ENCODE results near the gene ATP4B.
"Not testable (repeated sequence)": the region's sequence is repeated elsewhere in the genome, so short reads cannot be mapped to it uniquely, and the experiment has no call there.

The ATP4B gene

GRCh38 chr13:113622791-113623490 lies 35.1 kb downstream of the ATP4B start:
- Histone ChIP-seq H3K27ac (ENCODE audit: extremely low read depth, low read depth, low read length) (no peak overlapping the region), H3K4me3 (ENCODE audit: low read depth, low read length) (no peak overlapping the region), H3K4me1 (ENCODE audit: control insufficient read depth, insufficient read depth, low read length) (no peaks in the 10 kb centered on the region), H3K36me3 (ENCODE audit: control insufficient read depth in 2 of 2, insufficient read depth in 1 of 2, low read length in 2 of 2) (peaks cover 3 to 79% of the 10 kb centered on the region in 2 experiments; a peak in 2 of 3 replicates), H3K9me3 (ENCODE audit: control insufficient read depth, insufficient read depth, low read depth, low read length) (no peaks in the 10 kb centered on the region)
- no peak for TF ChIP-seq ZNF426 (tag by site-specific recombination; IDR thresholded peaks at IDR 0.05)
- TF ChIP-seq ZNF404 (tag by site-specific recombination; IDR thresholded peaks at IDR 0.05) = no peak
- TF ChIP-seq ZNF561 (tag by site-specific recombination; IDR thresholded peaks at IDR 0.05; ENCODE audit: borderline replicate concordance) = no peak
- TF ChIP-seq ZNF133 (tag by site-specific recombination; IDR thresholded peaks at IDR 0.05) = no peak
- TF ChIP-seq EGR2 (tag by site-specific recombination; IDR thresholded peaks at IDR 0.05; ENCODE audit: low read depth) = no peak
- no peak for TF ChIP-seq ZNF157 (tag by site-specific recombination; IDR thresholded peaks at IDR 0.05)
- TF ChIP-seq ZNF707 (tag by site-specific recombination; IDR thresholded peaks at IDR 0.05) = no peak
- no peak for TF ChIP-seq ZNF37A (tag by site-specific recombination; IDR thresholded peaks at IDR 0.05)
- no peak for TF ChIP-seq ZNF366 (tag by site-specific recombination; conservative IDR thresholded peaks at IDR 0.05)
- TF ChIP-seq KLF9 (tag by site-specific recombination; IDR thresholded peaks at IDR 0.05; ENCODE audit: low read depth) = no peak
- no peak for TF ChIP-seq ZNF513 (tag by site-specific recombination; IDR thresholded peaks at IDR 0.05)
- TF ChIP-seq MEIS1 (CRISPR knock-in tag; IDR thresholded peaks at IDR 0.05; ENCODE audit: borderline replicate concordance) = no peak
- POLR2A ChIA-PET = no interaction called here
- CTCF ChIA-PET = no interaction called here

GRCh38 chr13:113621986-113622550 lies 35.9 kb downstream of the ATP4B start:
- POLR2A ChIA-PET; H3K4me1 ChIP-seq (ENCODE audit: control insufficient read depth, insufficient read depth, low read length); H3K9me3 ChIP-seq (ENCODE audit: control insufficient read depth, insufficient read depth, low read depth, low read length); H3K27ac ChIP-seq (ENCODE audit: extremely low read depth, low read depth, low read length); H3K4me3 ChIP-seq (ENCODE audit: low read depth, low read length); CTCF ChIA-PET: not testable (repeated sequence)
- peaks cover 3 to 75% of the 10 kb centered on the region in 2 experiments; a peak in 2 of 3 replicates for H3K36me3 ChIP-seq (ENCODE audit: control insufficient read depth in 2 of 2, insufficient read depth in 1 of 2, low read length in 2 of 2)

GRCh38 chr13:113621498-113621897 lies 36.5 kb downstream of the ATP4B start:
- H3K9me3 ChIP-seq (ENCODE audit: control insufficient read depth, insufficient read depth, low read depth, low read length); H3K27ac ChIP-seq (ENCODE audit: extremely low read depth, low read depth, low read length); H3K4me1 ChIP-seq (ENCODE audit: control insufficient read depth, insufficient read depth, low read length); H3K4me3 ChIP-seq (ENCODE audit: low read depth, low read length); POLR2A ChIA-PET; CTCF ChIA-PET: not testable (repeated sequence)
- TF ChIP-seq ZNF202 (tag by site-specific recombination; IDR thresholded peaks at IDR 0.05; ENCODE audit: borderline replicate concordance) = peak; percentile 38; the same call in 1 of the 2 replicates
- H3K36me3 ChIP-seq (ENCODE audit: control insufficient read depth in 2 of 2, insufficient read depth in 1 of 2, low read length in 2 of 2) = peaks cover 3 to 75% of the 10 kb centered on the region in 2 experiments; a peak in 2 of 3 replicates

- H3K36me3 ChIP-seq (ENCODE audit: control insufficient read depth in 2 of 2, insufficient read depth in 1 of 2, low read length in 2 of 2) = peaks cover 3 to 71% of the 10 kb centered on the region in 2 experiments; a peak in 2 of 3 replicates
- no peaks in the 10 kb centered on the region for H3K9me3 ChIP-seq (ENCODE audit: control insufficient read depth, insufficient read depth, low read depth, low read length)
- H3K4me3 ChIP-seq (ENCODE audit: low read depth, low read length) = no peak overlapping the region
- H3K27ac ChIP-seq (ENCODE audit: extremely low read depth, low read depth, low read length) = no peak overlapping the region
- TF ChIP-seq ZNF549 (tag by site-specific recombination; IDR thresholded peaks at IDR 0.05) (no peak), ZNF423 (tag by site-specific recombination; IDR thresholded peaks at IDR 0.05) (no peak), HOXC10 (CRISPR knock-in tag; IDR thresholded peaks at IDR 0.05) (no peak), INSM2 (tag by site-specific recombination; IDR thresholded peaks at IDR 0.05) (no peak), ZNF639 (tag by site-specific recombination; IDR thresholded peaks at IDR 0.05) (no peak), ZNF548 (tag by site-specific recombination; IDR thresholded peaks at IDR 0.05) (no peak)
- H3K4me1 ChIP-seq (ENCODE audit: control insufficient read depth, insufficient read depth, low read length) = no peaks in the 10 kb centered on the region
- ChIA-PET CTCF (no interaction called here), POLR2A (no interaction called here)
These were observed 37.0 kb downstream of the ATP4B start for GRCh38 chr13:113621046-113621445.
